H1 (cell line): ENCODE measurements around the gene S1PR3. TPM values are rescaled to one million over a fixed set of nuclear protein-coding genes. Genes with fewer than 3 reads are reported as not detected.

Experiments used
- CTCF ChIA-PET: fragments of 300-600 bp; sonication (Branson Sonifier 250); formaldehyde crosslinking; loops from one replicate; lab custom pipeline; 2021; ENCODE audit not compliant: partially characterized antibody; lab: Charles Lee
- POLR2A ChIA-PET: fragments of 300-600 bp; sonication (Branson Sonifier 250); formaldehyde crosslinking; loops from one replicate; lab custom pipeline; 2021; ENCODE audit warnings: inconsistent platforms; ENCODE audit not compliant: partially characterized antibody; lab: Charles Lee
- DNase-seq, 2 experiments: peaks; one replicate each; pipeline versions ENCODE4 v3.0.0 to v3.0.0-alpha.2; 2010 to 2022; ENCODE audit warnings: low spot score in 2 of 2, low read depth in 1 of 2, mixed read lengths in 1 of 2
- FAIRE-seq: peaks from 2 replicates; lab custom pipeline; 2011; peaks lifted over from hg19 to GRCh38; lab: Jason Lieb, UNC
- H2AFZ ChIP-seq: 2 replicates; pipeline ENCODE4 v1.8.1; 2012; ENCODE audit warnings: low read length, inconsistent platforms
- H2AK5ac ChIP-seq: 2 replicates; pipeline ENCODE4 v1.6.1; 2013; ENCODE audit warnings: low read depth, low read length
- H2BK120ac ChIP-seq: replicated peaks from 2 replicates; pipeline ENCODE3; 2013; ENCODE audit warnings: low read depth, low read length, inconsistent platforms
- H2BK12ac ChIP-seq: 2 replicates; pipeline ENCODE4 v1.6.1; 2013; ENCODE audit warnings: low read depth, low read length
- H2BK15ac ChIP-seq: 2 replicates; pipeline ENCODE4 v1.6.1; 2013; ENCODE audit warnings: low read length
- H2BK20ac ChIP-seq: 2 replicates; pipeline ENCODE4 v1.6.1; 2013; ENCODE audit warnings: low read length
- H2BK5ac ChIP-seq: 2 replicates; pipeline ENCODE4 v1.6.1; 2013; ENCODE audit warnings: low read depth, low read length
- H3K14ac ChIP-seq: 2 replicates; pipeline ENCODE4 v1.6.1; 2013; ENCODE audit warnings: inconsistent platforms; ENCODE audit not compliant: insufficient read length
- H3K18ac ChIP-seq: 2 replicates; pipeline ENCODE4 v1.6.1; 2013; ENCODE audit warnings: low read length; ENCODE audit errors: extremely low read depth
- H3K23ac ChIP-seq: 2 replicates; pipeline ENCODE4 v1.6.1; 2013; ENCODE audit warnings: inconsistent platforms; ENCODE audit not compliant: insufficient read length
- H3K23me2 ChIP-seq: 2 replicates; pipeline ENCODE4 v1.6.1; 2013; ENCODE audit warnings: low read depth, low read length
- H3K27ac ChIP-seq: 2 replicates; pipeline ENCODE4 v1.6.1; 2011; ENCODE audit warnings: low read depth, low read length, inconsistent platforms
- H3K27me3 ChIP-seq, 4 experiments: replicated peaks in 1 of 4; 1 replicate in 1 of 4; 2 replicates in 3 of 4; pipeline versions ENCODE4 v1.6.1 to v1.8.1; 2011 to 2013; ENCODE audit warnings: low read length in 3 of 4, mild to moderate bottlenecking in 3 of 4, inconsistent platforms in 2 of 4, mixed read lengths in 2 of 4, moderate library complexity in 1 of 4; ENCODE audit not compliant: control insufficient read depth in 3 of 4, insufficient read depth in 3 of 4; ENCODE audit errors: extremely low read depth in 1 of 4
- H3K36me3 ChIP-seq, 4 experiments: 2 replicates each; pipeline versions ENCODE4 v1.6.1 to v1.8.1; 2011 to 2013; ENCODE audit warnings: mild to moderate bottlenecking in 4 of 4, low read length in 3 of 4, moderate library complexity in 2 of 4, control low read depth in 1 of 4, inconsistent platforms in 1 of 4; ENCODE audit not compliant: insufficient read depth in 4 of 4, control insufficient read depth in 2 of 4
- H3K4ac ChIP-seq: replicated peaks from 2 replicates; pipeline ENCODE3; 2013; ENCODE audit warnings: low read length, low read depth, mixed read lengths, inconsistent platforms; ENCODE audit not compliant: insufficient read length
- H3K4me1 ChIP-seq, 4 experiments: replicated peaks in 1 of 4; 1 replicate in 1 of 4; 2 replicates in 3 of 4; pipeline versions ENCODE4 v1.6.1 to v1.8.1; 2011 to 2013; ENCODE audit warnings: low read length in 3 of 4, inconsistent platforms in 2 of 4, mixed read lengths in 1 of 4; ENCODE audit not compliant: insufficient read depth in 4 of 4, control insufficient read depth in 3 of 4
- H3K4me2 ChIP-seq, 2 experiments: 2 replicates each; pipeline versions ENCODE4 v1.6.1 to v1.8.1; 2011 to 2013; ENCODE audit warnings: low read depth in 2 of 2, low read length in 2 of 2, control low read depth in 1 of 2, inconsistent platforms in 1 of 2, mild to moderate bottlenecking in 1 of 2; ENCODE audit not compliant: insufficient read depth in 1 of 2
- H3K4me3 ChIP-seq, 4 experiments: fragments of 200-600, 300-600 bp in 1 of 4; sonication (generic), shearing (Covaris generic), sonication (Bioruptor Twin) in 1 of 4; 2 replicates each; pipeline versions ENCODE4 v1.5.1 to v1.8.1; 2011 to 2016; ENCODE audit warnings: low read length in 4 of 4, low read depth in 3 of 4, control low read depth in 2 of 4, inconsistent platforms in 2 of 4, mild to moderate bottlenecking in 2 of 4, mixed read lengths in 1 of 4, moderate library complexity in 1 of 4; ENCODE audit not compliant: insufficient read depth in 2 of 4; ENCODE audit errors: extremely low read depth in 1 of 4
- H3K56ac ChIP-seq: replicated peaks from 2 replicates; pipeline ENCODE3; 2013; ENCODE audit warnings: low read depth, mild to moderate bottlenecking, mixed read lengths, low read length, inconsistent platforms; ENCODE audit not compliant: insufficient read length
- H3K79me1 ChIP-seq: 2 replicates; pipeline ENCODE4 v1.6.1; 2013; ENCODE audit warnings: low read depth, low read length, control low read depth
- H3K79me2 ChIP-seq, 2 experiments: 2 replicates each; pipeline versions ENCODE4 v1.6.1 to v1.8.1; 2012 to 2013; ENCODE audit warnings: low read length in 2 of 2, mild to moderate bottlenecking in 2 of 2, inconsistent platforms in 1 of 2; ENCODE audit not compliant: insufficient read depth in 2 of 2, control insufficient read depth in 1 of 2
- H3K9ac ChIP-seq, 4 experiments: replicated peaks in 1 of 4; 1 replicate in 1 of 4; 2 replicates in 3 of 4; pipeline versions ENCODE4 v1.6.1 to v1.8.1; 2011 to 2013; ENCODE audit warnings: low read depth in 3 of 4, low read length in 3 of 4, control low read depth in 2 of 4, mild to moderate bottlenecking in 2 of 4, moderate library complexity in 2 of 4, inconsistent platforms in 1 of 4; ENCODE audit errors: extremely low read depth in 1 of 4
- H3K9me3 ChIP-seq, 2 experiments: 2 replicates each; pipeline versions ENCODE4 v1.6.1 to v1.8.1; 2012 to 2013; ENCODE audit warnings: mild to moderate bottlenecking in 2 of 2, moderate library complexity in 2 of 2, control low read depth in 1 of 2, inconsistent platforms in 1 of 2, low read depth in 1 of 2, low read length in 1 of 2, mixed read lengths in 1 of 2; ENCODE audit not compliant: insufficient read depth in 2 of 2
- H4K20me1 ChIP-seq, 2 experiments: replicated peaks in 1 of 2; 2 replicates each; pipeline versions ENCODE3 to v1.8.1; 2011 to 2013; ENCODE audit warnings: inconsistent platforms in 2 of 2, low read length in 2 of 2, mild to moderate bottlenecking in 1 of 2; ENCODE audit not compliant: insufficient read depth in 2 of 2, control insufficient read depth in 1 of 2
- H4K5ac ChIP-seq: 2 replicates; pipeline ENCODE4 v1.6.1; 2013; ENCODE audit warnings: low read length, low read depth, mixed read lengths, inconsistent platforms; ENCODE audit not compliant: insufficient read length
- H4K8ac ChIP-seq: 2 replicates; pipeline ENCODE4 v1.8.0; 2013; ENCODE audit warnings: mild to moderate bottlenecking, moderate library complexity, low read length, inconsistent platforms; ENCODE audit not compliant: insufficient read depth; ENCODE audit errors: extremely low read depth
- H4K91ac ChIP-seq: replicated peaks from 2 replicates; pipeline ENCODE3; 2013; ENCODE audit warnings: low read length, mixed read lengths, inconsistent platforms; ENCODE audit not compliant: insufficient read length
- BCL11A ChIP-seq, 2 experiments: IDR thresholded peaks; one replicate each; pipeline ENCODE4 v1.6.1; 2011; ENCODE audit warnings: low read depth in 2 of 2, low read length in 2 of 2, mild to moderate bottlenecking in 2 of 2
- GABPA ChIP-seq: IDR thresholded peaks from 2 replicates; pipeline ENCODE4 v1.6.1; 2011; ENCODE audit warnings: mild to moderate bottlenecking, low read length, moderate library complexity, borderline replicate concordance; ENCODE audit not compliant: insufficient read depth
- RAD21 ChIP-seq, 2 experiments: IDR thresholded peaks in 1 of 2; conservative IDR thresholded peaks in 1 of 2; 2 replicates each; pipeline ENCODE4 v1.6.1; 2011; ENCODE audit warnings: low read depth in 2 of 2, low read length in 2 of 2, improper control_type of control experiment in 1 of 2, inconsistent platforms in 1 of 2, mild to moderate bottlenecking in 1 of 2, moderate library complexity in 1 of 2
- RBBP5 ChIP-seq: IDR thresholded peaks from 2 replicates; pipeline ENCODE4 v1.7.1; 2012; ENCODE audit warnings: low read depth, mild to moderate bottlenecking, inconsistent platforms, low read length, moderate library complexity, borderline replicate concordance
- SAP30 ChIP-seq: fragments of 300-600 bp; sonication (generic); IDR thresholded peaks from 2 replicates; pipeline ENCODE4 v1.7.1; 2012; ENCODE audit warnings: low read length, moderate library complexity, mild to moderate bottlenecking, inconsistent platforms; ENCODE audit not compliant: insufficient read depth, insufficient replicate concordance
- SP2 ChIP-seq: IDR thresholded peaks from 2 replicates; pipeline ENCODE4 v1.6.1; 2012; ENCODE audit warnings: mild to moderate bottlenecking, low read length, inconsistent platforms
- WGBS, 2 experiments: shearing (Covaris generic) in 1 of 2; methylation state at CpG; one replicate each; pipeline versions ENCODE4 v1.1.6 to v1.1.7; 2013 to 2015; ENCODE audit warnings: low lambda C conversion rate in 2 of 2, mixed read lengths in 2 of 2, inconsistent platforms in 1 of 2, low coverage in 1 of 2, missing lambda C conversion rate in 1 of 2; ENCODE audit not compliant: insufficient replicate concordance in 2 of 2, insufficient coverage in 1 of 2, insufficient read length in 1 of 2; ENCODE audit errors: extremely low coverage in 1 of 2, missing lambda C conversion rate in 1 of 2; 5-methylcytosine and 5-hydroxymethylcytosine counted together
- polyA plus RNA-seq, 7 experiments: library from polyadenylated mRNA; depleted of rRNA in 3 of 7; stranded (reverse) in 5 of 7; unstranded in 2 of 7; fragments of >200 nt in 5 of 7; fragments of 200-250 nt in 2 of 7; gene quantifications; 1 replicate in 5 of 7; 2 replicates in 1 of 7; 4 replicates in 1 of 7; pipeline versions ENCODE4 v1.2.1 to v1.2.3, GENCODE V29; 2011 to 2013; ENCODE audit warnings: missing spikeins in 2 of 7, mixed read lengths in 2 of 7
- total RNA-seq: library from RNA; stranded (reverse); fragmentation: NEBNext Ultra II Directional; extraction: Animal tissue kit (Norgen Biotek cat#: 25700); gene quantifications from 2 replicates; pipeline ENCODE4 v1.2.1, GENCODE V29; 2021
- TF ChIP-seq, protein P1 (sequence below): IDR thresholded peaks from 2 replicates; pipeline ENCODE4 v1.6.1; 2011; ENCODE audit warnings: low read length, improper control_type of control experiment

Gene S1PR3
- total and polyA plus RNA-seq, 2 of the 8 experiments (the other 6 are each of a cell fraction or from before 2014, with no cell fraction given): 3.7 to 6.4 TPM

DNA sequence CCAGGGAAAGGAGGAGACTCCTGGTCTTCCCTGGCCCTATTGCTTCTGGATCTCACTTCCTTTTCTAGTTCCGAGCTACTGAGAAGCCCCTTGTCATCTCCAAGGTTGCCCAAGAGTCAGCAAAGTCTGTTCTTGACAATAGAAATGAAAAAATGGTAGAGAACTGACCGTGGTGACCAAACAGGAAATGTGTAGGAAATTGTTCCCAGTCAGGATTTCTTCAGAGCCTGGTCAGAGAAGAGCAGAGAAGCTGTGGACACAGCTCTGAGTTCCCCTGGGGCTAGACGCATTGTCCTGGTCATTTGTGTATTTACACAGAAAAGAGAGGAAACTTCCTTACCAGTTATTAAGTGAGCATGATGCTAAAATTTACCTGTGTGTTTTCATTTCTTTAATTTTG lies 35.6 kb downstream of the S1PR3 start:
- Histone ChIP-seq H2BK12ac (no peak overlapping the region), H4K20me1 (no peaks in the 10 kb centered on the region), H3K4me1 (peaks cover 0 to 5% (median 1%) of the 10 kb centered on the region in 4 experiments; a peak in 3 of 7 replicates), H2AFZ (no peak overlapping the region), H3K79me1 (no peaks in the 10 kb centered on the region), H3K14ac (no peak overlapping the region), H4K8ac (no peak overlapping the region), H3K9ac (no peak overlapping the region), H4K5ac (no peak overlapping the region), H2BK15ac (no peak overlapping the region), H3K23ac (no peak overlapping the region), H3K18ac (no peak overlapping the region; the same call in 1 of the 2 replicates), H3K79me2 (no peaks in the 10 kb centered on the region), H2BK120ac (no peak overlapping the region), H3K23me2 (no peaks in the 10 kb centered on the region), H3K4me2 (no peak overlapping the region), H2BK5ac (no peak overlapping the region), H3K4ac (no peak overlapping the region), H3K56ac (no peak overlapping the region), H2AK5ac (no peak overlapping the region), H3K4me3 (no peak overlapping the region), H2BK20ac (no peak overlapping the region), H3K27ac (no peak overlapping the region), H4K91ac (no peak overlapping the region), H3K9me3 (0 out of 4 replicates have a peak, but pooled peaks cover 0 to 3% of the 10 kb centered on the region in 2 experiments), H3K36me3 (no peaks in the 10 kb centered on the region), H3K27me3 (no peaks in the 10 kb centered on the region)
- DNase-seq: no peak
- WGBS, 2 experiments: 91% methylated on average over 3 of the region's 3 CpGs; no CpG with 5 or more reads in 1 of the 2 experiments
- FAIRE-seq: no peak
- ChIA-PET CTCF (no interaction called here), POLR2A (no interaction called here)
- TF ChIP-seq BCL11A (IDR thresholded peaks at IDR 0.05; ENCODE audit: low read depth in 2 of 2, low read length in 2 of 2): no peak
- TF ChIP-seq RBBP5: no peak
- TF ChIP-seq, protein P1, sequence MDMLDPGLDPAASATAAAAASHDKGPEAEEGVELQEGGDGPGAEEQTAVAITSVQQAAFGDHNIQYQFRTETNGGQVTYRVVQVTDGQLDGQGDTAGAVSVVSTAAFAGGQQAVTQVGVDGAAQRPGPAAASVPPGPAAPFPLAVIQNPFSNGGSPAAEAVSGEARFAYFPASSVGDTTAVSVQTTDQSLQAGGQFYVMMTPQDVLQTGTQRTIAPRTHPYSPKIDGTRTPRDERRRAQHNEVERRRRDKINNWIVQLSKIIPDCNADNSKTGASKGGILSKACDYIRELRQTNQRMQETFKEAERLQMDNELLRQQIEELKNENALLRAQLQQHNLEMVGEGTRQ: no peak
- TF ChIP-seq SP2: no peak
- TF ChIP-seq GABPA: no peak
- TF ChIP-seq SAP30: no peak
- no peak for TF ChIP-seq RAD21 (IDR thresholded peaks at IDR 0.05 in 1 of 2, conservative IDR thresholded peaks at IDR 0.05 in 1 of 2; ENCODE audit: low read depth in 2 of 2, low read length in 2 of 2)
